Dendritic cell treated with granulocyte-macrophage colony-stimulating factor and Interleukin-4, amounts not matched to agents 40 ng/mL and 50 ng/mL, for 4 days (primary cell): Measurements from ENCODE around the gene ADGRF3.
"Not testable (repeated sequence)": the region's sequence is repeated elsewhere in the genome, so short reads cannot be mapped to it uniquely, and the experiment has no call there.

Experiments
- H3K27ac Mint-ChIP-seq: one replicate; pipeline ENCODE4 v1.8.0; 2022; ENCODE audit warnings: mild to moderate bottlenecking, mixed read lengths
- H3K27me3 Mint-ChIP-seq: one replicate; pipeline ENCODE4 v1.8.0; 2022; ENCODE audit warnings: mild to moderate bottlenecking, mixed read lengths
- H3K36me3 Mint-ChIP-seq: one replicate; pipeline ENCODE4 v1.8.0; 2022; ENCODE audit warnings: low read depth, mixed read lengths
- H3K4me1 Mint-ChIP-seq: one replicate; pipeline ENCODE4 v1.8.0; 2022; ENCODE audit warnings: low read depth, mixed read lengths
- H3K4me3 Mint-ChIP-seq: one replicate; pipeline ENCODE4 v1.8.0; 2022; ENCODE audit warnings: mild to moderate bottlenecking, moderate library complexity, mixed read lengths
- H3K9me3 Mint-ChIP-seq: one replicate; pipeline ENCODE4 v1.8.0; 2022; ENCODE audit warnings: mixed read lengths
- intact Hi-C: fragments of 100-400 bp; cut with micrococcal nuclease; formaldehyde crosslinking; loops from one replicate; pipeline ENCODE4 v1.15.0; 2022

Gene ADGRF3

DNA sequence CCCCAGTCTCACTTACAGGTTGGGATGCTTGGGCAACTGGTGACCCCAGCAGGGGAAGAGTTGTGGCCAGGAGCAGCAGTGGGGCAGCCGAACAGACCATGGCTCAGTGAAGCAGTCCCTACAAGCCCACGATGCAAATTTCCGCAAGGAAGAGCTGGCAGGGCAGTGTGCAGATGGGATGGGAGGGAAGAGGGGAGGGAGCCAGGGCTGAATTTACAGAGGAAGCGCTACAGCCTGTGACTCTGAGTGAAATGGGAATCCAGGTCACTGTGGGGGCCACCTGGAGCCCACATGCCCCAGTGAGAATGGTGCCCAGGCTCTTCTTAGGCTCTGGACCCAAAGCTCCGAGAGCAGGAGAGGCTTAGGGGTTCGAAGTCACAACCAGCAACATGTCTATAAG is 27.6 kb downstream of the ADGRF3 start:
- Mint-ChIP-seq H3K4me3 (no peak overlapping the region), H3K36me3 (no peaks in the 10 kb centered on the region), H3K4me1 (peaks cover 5% of the 10 kb centered on the region), H3K27me3 (no peaks in the 10 kb centered on the region), H3K27ac (no peak overlapping the region), H3K9me3 (no peaks in the 10 kb centered on the region)
- intact Hi-C loops, result no loop called here

DNA sequence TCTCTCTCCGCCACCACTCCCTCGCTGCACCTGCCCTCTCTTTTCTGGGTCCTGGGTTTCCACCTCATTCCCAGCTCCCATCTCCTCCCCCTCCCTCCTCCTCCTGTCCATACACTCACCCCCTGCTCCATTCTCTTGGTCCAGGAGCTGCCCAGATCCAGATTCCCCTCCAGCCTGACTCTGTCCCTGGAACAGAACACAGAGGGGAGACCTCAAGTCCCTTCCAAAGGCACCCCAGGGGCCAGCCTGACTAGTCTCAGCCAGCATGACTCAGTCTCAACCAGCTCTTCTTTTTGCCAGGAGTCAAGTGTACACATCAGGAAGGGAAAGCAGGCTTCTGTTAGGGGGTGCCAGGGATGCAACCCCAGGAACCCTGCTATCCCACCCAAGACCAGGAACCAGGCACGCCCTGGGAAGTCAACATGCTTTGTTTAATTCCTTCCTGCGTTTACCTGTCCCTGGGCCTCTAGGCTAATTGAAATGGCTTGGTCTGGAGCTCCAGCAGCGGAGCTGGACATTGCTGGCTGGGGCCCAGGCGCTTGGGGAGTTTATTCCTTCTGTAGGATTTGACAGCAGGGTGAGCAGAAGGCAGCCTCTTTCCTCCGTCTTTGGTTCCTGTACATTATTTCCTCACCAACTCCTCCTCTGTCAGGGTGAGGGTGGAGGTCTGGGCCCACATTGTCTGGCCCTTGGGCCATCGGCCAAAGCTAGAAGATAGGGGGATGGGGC is 29.0 kb downstream of the ADGRF3 start:
- intact Hi-C loops, result no loop called here
- Mint-ChIP-seq H3K27me3 (no peaks in the 10 kb centered on the region), H3K36me3 (no peaks in the 10 kb centered on the region), H3K9me3 (no peaks in the 10 kb centered on the region), H3K4me3 (no peak overlapping the region), H3K27ac (no peak overlapping the region), H3K4me1 (peaks cover 10% of the 10 kb centered on the region)

DNA sequence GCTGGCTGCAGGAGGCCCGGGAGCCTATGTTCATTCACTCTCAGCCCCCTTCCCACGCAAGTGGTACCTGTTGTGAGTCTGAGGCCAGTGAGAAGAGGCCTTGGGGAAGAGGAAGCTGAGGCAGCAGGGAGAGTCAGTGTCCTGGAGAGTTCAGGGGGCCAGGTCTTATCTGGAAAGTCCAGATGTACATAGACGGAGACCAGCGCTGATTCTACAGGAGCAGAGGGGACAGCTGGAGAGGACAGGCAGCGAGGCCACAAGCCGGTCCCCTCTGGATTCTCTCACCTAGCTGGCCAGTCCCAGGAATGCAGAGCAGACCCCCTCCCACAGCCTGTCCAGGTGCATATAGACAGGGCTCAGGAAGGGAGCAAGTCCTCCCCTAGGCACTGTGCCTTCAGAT is 29.7 kb downstream of the ADGRF3 start:
- no peaks in the 10 kb centered on the region for H3K9me3 Mint-ChIP-seq
- no peaks in the 10 kb centered on the region for H3K27me3 Mint-ChIP-seq
- H3K4me3 Mint-ChIP-seq, result no peak overlapping the region
- intact Hi-C loops, result no loop called here
- peaks cover 10% of the 10 kb centered on the region for H3K4me1 Mint-ChIP-seq
- H3K36me3 Mint-ChIP-seq, result no peaks in the 10 kb centered on the region
- H3K27ac Mint-ChIP-seq, result no peak overlapping the region

DNA sequence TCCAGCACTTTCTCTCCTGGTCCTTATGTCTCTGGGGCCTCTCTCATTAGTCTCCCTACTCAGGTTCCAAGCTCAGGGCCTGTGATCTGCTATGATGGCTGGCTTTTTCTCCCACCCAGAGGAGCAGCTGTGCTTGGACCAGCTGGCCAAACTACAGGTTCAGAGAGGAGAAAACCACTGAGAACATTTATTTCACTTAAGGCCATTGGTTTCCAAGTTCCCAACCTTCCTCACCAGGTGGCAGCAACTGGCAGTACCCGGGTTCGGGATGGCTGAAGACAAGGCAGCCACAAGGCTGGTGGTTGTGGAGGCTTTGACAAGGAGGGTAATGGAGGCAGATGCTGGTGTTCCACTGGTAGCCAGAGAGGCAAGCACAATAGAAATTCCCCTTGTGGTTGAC is 30.5 kb downstream of the ADGRF3 start:
- H3K27me3 Mint-ChIP-seq, result no peaks in the 10 kb centered on the region
- no peak overlapping the region for H3K27ac Mint-ChIP-seq
- H3K36me3 Mint-ChIP-seq, result no peaks in the 10 kb centered on the region
- no peaks in the 10 kb centered on the region for H3K9me3 Mint-ChIP-seq
- no peak overlapping the region for H3K4me3 Mint-ChIP-seq
- intact Hi-C loops, result no loop called here
- peaks cover 10% of the 10 kb centered on the region for H3K4me1 Mint-ChIP-seq

DNA sequence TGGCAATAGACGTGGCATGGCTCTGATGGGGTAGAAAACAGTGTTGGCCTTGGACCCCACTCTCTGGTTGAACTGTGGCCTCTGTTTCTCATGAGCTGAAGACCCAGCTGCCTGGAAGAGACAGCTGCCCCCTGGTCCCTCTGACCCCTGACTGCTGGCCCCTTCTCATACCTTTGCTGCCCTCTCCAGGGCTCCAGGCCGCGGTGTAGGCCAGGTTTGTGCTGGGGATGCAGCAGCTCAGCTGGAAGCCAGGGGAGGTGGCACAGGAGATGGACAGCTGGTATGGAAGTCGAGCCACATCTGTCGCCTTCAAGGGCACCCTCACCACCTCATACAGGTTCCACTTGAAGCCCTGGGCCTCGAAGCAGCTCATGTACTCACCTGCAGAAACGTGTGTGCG is 32.3 kb downstream of the ADGRF3 start:
- Mint-ChIP-seq H3K27ac (no peak overlapping the region), H3K27me3 (no peaks in the 10 kb centered on the region), H3K9me3 (no peaks in the 10 kb centered on the region), H3K36me3 (no peaks in the 10 kb centered on the region), H3K4me1 (peaks cover 5% of the 10 kb centered on the region), H3K4me3 (no peak overlapping the region)
- intact Hi-C loops, result no loop called here

DNA sequence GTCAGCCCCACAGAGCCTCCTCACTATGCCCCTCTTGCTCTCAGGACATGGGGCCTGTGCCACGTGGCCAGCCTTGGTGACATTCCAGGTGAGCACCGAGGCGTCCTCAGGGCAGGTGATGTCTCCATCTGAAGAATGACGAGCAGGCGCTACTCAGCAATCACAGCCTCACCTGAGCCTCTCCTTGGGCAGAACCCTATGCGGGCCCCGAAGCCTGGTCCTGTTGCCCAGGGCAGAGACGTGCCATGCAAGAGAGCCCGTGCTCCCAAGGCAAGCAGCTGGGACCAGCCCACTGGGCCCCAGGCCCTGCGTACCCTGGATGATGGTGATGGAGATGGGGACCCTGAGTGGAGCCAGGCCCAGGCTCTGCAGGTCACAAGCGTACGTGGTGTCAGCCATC is 33.1 kb downstream of the ADGRF3 start:
- Mint-ChIP-seq H3K27ac (no peak overlapping the region), H3K4me3 (no peak overlapping the region), H3K36me3 (no peaks in the 10 kb centered on the region), H3K9me3 (no peaks in the 10 kb centered on the region), H3K4me1 (peaks cover 5% of the 10 kb centered on the region), H3K27me3 (no peaks in the 10 kb centered on the region)
- intact Hi-C loops, result no loop called here

DNA sequence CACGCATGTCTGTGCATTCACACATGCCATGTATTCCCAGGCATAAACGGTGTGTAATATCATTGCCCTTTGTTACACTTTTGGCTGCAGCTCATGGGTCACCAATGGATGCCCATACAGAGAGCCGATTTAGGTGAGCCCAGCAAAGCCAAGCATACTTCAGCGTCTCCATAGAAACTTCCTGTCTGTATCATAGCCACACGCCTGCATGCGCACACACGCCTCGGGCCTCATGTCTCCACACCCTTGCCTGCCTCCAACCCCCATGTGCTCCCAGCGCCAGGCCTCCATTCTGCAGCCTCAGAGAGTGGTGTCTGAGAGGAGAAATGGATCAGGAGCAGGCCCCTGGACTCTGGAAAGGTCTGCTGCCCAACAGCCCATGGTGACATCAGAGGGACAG is 34.1 kb downstream of the ADGRF3 start:
- Mint-ChIP-seq H3K27ac (no peak overlapping the region), H3K4me3 (no peak overlapping the region), H3K4me1 (peaks cover 5% of the 10 kb centered on the region), H3K9me3 (no peaks in the 10 kb centered on the region), H3K27me3 (no peaks in the 10 kb centered on the region), H3K36me3 (no peaks in the 10 kb centered on the region)
- intact Hi-C loops, result no loop called here

DNA sequence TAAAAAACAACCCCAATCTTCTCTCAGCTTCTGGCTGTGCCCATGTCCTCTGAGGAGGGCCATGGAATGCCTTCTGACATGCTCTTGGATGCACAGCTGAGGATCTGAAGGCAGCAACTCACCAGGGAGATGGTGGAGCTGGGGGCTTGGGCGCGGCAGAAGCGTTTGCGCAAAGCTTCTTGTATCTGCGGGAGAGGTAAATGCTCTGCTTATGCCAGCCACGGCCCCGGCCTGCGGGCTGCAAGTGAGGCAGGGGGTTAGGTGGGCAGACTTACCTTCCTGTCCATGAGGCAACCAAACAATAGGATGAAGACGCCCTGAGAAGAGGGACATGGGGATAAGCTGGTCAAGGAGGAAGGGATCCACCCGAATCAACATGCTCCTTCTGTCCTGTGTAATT is 36.7 kb downstream of the ADGRF3 start:
- Mint-ChIP-seq H3K27ac (no peak overlapping the region), H3K36me3 (no peaks in the 10 kb centered on the region), H3K4me1 (peaks cover 5% of the 10 kb centered on the region), H3K9me3 (no peaks in the 10 kb centered on the region), H3K27me3 (peaks cover 1% of the 10 kb centered on the region), H3K4me3 (no peak overlapping the region)
- intact Hi-C loops, result no loop called here

DNA sequence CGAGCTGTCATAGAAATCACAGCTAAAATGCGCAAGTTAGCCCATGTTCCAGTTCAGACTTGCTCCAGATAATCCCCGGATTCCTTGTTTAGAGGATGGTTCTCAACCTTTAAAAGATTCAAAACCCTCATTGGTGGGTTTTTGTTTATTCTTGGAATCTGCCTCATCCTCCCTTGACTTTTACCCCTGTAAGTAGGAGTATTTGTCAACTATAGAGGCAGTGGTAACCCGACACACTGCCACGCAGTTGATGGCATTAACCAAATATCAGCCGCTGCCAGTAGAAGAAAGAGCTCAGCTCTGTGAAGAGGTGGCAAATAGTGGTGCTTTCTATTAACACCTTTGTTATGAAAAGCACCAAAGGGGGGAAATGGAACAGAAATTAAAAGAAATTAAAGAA is 41.0 kb downstream of the ADGRF3 start:
- no peaks in the 10 kb centered on the region for H3K36me3 Mint-ChIP-seq
- peaks cover 1% of the 10 kb centered on the region for H3K27me3 Mint-ChIP-seq
- intact Hi-C loops, result no loop called here
- no peak overlapping the region for H3K4me3 Mint-ChIP-seq
- H3K27ac Mint-ChIP-seq, result no peak overlapping the region
- H3K4me1 Mint-ChIP-seq, result no peaks in the 10 kb centered on the region
- no peaks in the 10 kb centered on the region for H3K9me3 Mint-ChIP-seq

DNA sequence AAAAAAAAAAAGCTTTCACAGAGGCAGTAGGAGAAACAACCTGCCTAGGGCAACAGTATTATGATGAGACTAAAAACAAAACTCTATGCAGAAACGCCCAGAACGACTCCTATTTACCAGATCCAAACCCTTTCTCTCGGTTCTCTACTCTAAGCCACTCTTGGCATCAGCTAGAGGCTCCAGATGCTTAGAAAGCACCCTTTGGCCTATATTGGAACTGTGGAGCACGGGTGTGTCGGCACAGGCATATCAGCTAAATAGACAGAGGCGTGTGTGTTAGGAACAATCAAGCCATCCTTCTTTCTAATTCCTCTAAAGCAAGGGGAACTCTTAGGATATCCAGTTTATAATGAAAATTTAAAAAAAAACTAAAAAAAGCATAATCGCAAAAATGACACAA is 41.5 kb downstream of the ADGRF3 start:
- H3K27ac Mint-ChIP-seq, H3K27me3 Mint-ChIP-seq, H3K36me3 Mint-ChIP-seq, H3K4me1 Mint-ChIP-seq, H3K4me3 Mint-ChIP-seq, intact Hi-C loops, H3K9me3 Mint-ChIP-seq: not testable (repeated sequence)

DNA sequence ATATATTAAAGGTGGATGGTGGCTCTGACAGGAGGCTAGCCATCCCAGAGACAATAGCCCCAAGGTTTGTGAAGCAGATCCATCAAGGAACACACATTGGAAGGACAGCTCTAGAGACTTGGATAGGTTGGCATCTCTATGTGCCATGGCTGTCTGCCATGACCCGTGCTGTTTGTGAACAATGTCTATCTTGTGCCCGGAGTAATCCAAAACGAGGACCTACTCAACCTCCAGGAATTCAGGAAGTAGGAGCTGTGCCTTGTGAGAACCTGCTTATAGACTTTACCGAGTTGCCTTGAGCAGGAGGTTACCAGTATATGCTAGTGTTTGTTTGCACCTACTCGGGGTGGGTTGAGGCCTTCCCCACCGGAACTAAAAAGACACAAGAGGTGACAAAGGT is 43.7 kb downstream of the ADGRF3 start:
- Mint-ChIP-seq H3K9me3 (no peaks in the 10 kb centered on the region), H3K27ac (no peak overlapping the region), H3K36me3 (no peaks in the 10 kb centered on the region), H3K4me1 (no peaks in the 10 kb centered on the region), H3K4me3 (no peak overlapping the region), H3K27me3 (peaks cover 1% of the 10 kb centered on the region)
- intact Hi-C loops, result no loop called here

DNA sequence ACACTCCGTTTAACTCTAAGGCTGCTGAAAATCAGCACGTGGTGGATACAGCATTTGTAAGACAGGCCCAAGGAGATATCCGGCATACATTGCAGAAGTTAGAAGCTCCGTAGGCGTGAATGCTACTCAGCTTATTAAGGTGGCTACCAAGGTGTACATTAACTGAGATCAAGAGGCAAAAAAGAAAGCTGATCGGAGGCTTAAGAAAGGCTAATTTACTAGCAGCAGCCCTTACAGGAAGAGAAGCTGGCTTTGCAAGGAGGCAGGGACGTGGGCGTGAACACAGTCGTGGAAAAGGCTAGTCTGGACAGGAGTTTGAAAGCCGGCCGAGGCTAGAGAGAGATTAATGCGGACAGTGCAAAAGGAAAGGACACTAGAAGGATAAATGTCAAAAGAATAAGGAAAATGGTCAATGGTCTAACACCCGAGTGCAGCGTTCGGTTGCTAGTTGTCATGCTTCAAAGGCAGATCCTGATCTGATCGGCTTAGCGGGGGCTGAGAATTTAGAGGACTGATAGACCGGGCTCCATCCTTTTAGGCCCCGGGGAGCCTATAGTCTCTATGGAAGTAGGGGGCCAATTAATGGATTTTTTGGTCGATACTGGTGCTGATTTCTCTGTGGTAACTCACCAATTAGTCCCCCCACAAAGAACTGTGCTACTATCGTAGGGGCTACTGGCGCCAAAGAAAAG is 46.2 kb downstream of the ADGRF3 start:
- Mint-ChIP-seq H3K4me3 (no peak overlapping the region), H3K9me3 (no peaks in the 10 kb centered on the region), H3K27me3 (peaks cover 3% of the 10 kb centered on the region), H3K36me3 (no peaks in the 10 kb centered on the region), H3K4me1 (no peaks in the 10 kb centered on the region), H3K27ac (no peak overlapping the region)
- intact Hi-C loops, result no loop called here

DNA sequence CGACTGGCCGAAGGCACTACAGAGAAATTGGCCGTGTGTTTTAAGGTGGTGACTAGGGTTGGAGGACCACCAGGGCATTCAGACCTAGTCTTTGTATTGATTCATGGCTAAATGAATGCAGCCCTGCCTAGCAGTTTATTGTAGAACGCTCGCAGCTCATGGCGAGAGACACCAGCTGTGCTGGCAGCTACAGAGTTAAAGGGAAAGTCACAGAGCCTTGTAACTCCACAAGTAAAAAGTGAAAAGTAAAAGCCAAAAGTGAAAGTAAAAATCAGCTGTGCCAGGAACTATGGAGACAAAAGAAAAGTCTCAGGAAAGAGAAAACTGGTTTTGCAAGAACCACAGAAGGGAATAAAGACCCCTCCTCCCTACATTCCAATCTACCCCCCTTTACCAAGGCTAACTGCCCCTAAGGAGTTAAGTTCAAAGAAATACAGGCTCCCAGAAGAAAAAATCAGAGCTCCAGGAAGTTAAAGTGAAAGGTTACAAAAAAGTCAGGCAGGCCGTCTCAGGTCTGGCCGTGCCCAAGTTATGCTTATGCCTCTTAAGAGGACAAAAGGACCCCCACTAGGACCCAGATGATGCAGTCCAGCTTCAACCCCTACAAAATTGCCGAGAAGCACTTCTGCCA is 47.0 kb downstream of the ADGRF3 start:
- Mint-ChIP-seq H3K4me1 (no peaks in the 10 kb centered on the region), H3K27ac (no peak overlapping the region), H3K4me3 (no peak overlapping the region), H3K9me3 (no peaks in the 10 kb centered on the region), H3K36me3 (no peaks in the 10 kb centered on the region), H3K27me3 (peaks cover 3% of the 10 kb centered on the region)
- intact Hi-C loops, result loop anchor here (5.0 kb wide), 1 partner anchor 33 kb away; no protein-coding TSS in a partner anchor

DNA sequence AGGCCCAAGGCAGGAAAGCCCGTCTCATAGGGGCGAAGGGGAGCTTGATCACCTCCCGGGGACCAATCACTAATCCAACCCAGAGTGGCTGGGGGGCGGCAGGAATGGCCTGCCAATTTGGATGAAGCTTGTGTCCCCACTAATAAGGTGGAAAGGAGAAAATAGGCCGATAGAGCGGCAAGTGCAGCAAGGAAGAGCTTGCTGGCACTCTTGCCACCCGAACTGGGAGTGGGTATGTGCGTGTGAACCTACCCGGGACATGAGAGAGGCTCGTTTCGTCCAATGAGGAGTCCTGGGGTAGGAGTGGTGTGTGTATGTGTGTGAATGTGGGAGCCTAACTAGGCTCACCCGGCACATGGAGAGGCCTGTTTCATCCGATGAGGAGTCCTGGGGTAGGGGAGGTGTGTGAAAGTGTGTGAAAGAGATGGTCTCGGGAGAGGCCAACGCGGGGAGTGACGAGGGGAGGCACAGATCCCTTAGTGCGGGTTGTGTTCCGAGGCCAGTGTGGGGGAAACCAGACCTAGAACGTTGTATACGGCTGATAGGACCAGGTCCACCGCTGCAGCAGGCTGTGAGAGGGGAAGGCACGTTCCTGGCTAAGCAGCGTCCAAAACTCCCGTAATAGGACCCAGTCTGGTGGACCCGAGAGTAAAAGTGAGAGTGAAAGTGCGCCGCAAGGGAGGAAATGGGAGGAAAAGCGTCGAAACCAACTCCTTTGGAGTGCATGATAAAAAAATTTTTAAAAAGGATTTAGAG is 47.8 kb downstream of the ADGRF3 start:
- H3K4me3 Mint-ChIP-seq, result no peak overlapping the region
- no peaks in the 10 kb centered on the region for H3K9me3 Mint-ChIP-seq
- H3K27me3 Mint-ChIP-seq, result peaks cover 3% of the 10 kb centered on the region
- no peaks in the 10 kb centered on the region for H3K4me1 Mint-ChIP-seq
- H3K36me3 Mint-ChIP-seq, result no peaks in the 10 kb centered on the region
- intact Hi-C loops, result loop anchor here (5.0 kb wide), 1 partner anchor 33 kb away; no protein-coding TSS in a partner anchor
- no peak overlapping the region for H3K27ac Mint-ChIP-seq
